ENCODE measurements around the gene CLECL1. TPM values are rescaled to one million over a fixed set of nuclear protein-coding genes. Genes with fewer than 3 reads are reported as not detected.
A peak's percentile ranks its signal among the peaks of the same experiment; 100 is the strongest.

Gene CLECL1
- total RNA-seq: 1 to 10 TPM; 1.7 to 1.9 TPM

GRCh38 chr12:9732921-9733461 is at the start of gene CLECL1:
CLECL1 (minus strand) TSS chr12:9733097.
- no peaks in the 10 kb centered on the region for H3K36me3 Mint-ChIP-seq (ENCODE audit: low read depth)
- peaks cover 54% of the 10 kb centered on the region for H3K4me1 Mint-ChIP-seq (ENCODE audit: low read depth)
- peak within 1 kb of the TSS; percentile 63 for H3K4me3 Mint-ChIP-seq
- H3K27ac Mint-ChIP-seq: peak within 1 kb of the TSS; percentile 59
- intact Hi-C loops (cut with micrococcal nuclease): loop anchor here (1.0 to 2.0 kb wide), 4 partner anchors 8 to 488 kb away; no protein-coding TSS in a partner anchor
- peaks cover 3% of the 10 kb centered on the region for H3K9me3 Mint-ChIP-seq
- H3K27me3 Mint-ChIP-seq (ENCODE audit: low read depth): no peaks in the 10 kb centered on the region
- DNase-seq: peak; percentile 44
- CTCF ChIA-PET: interaction anchor here (0.6 to 2.2 kb wide), 4 partner anchors 8 to 361 kb away, joined by 3 to 10 read pairs (median 4); no protein-coding TSS in a partner anchor

GRCh38 chr12:9781360-9781759 is 48.5 kb upstream of the CLECL1 start:
- H3K27ac Mint-ChIP-seq: no peak overlapping the region

GRCh38 chr12:9779209-9779608 is 46.3 kb upstream of the CLECL1 start:
- Mint-ChIP-seq H3K9me3 (no peaks in the 10 kb centered on the region), H3K27ac (no peak overlapping the region), H3K27me3 (ENCODE audit: low read depth) (no peaks in the 10 kb centered on the region), H3K4me1 (ENCODE audit: low read depth) (peaks cover 89% of the 10 kb centered on the region), H3K36me3 (ENCODE audit: low read depth) (peaks cover 3% of the 10 kb centered on the region), H3K4me3 (no peak overlapping the region)
- no peak for DNase-seq
- CTCF ChIA-PET: interaction anchor here (0.7 kb wide), 1 partner anchor 28 kb away, joined by 4 read pairs; no protein-coding TSS in a partner anchor
- intact Hi-C loops (cut with micrococcal nuclease): no loop called here

More at GRCh38 chr12:9781360-9781759, 48.5 kb upstream of the CLECL1 start:
- intact Hi-C loops (cut with micrococcal nuclease): no loop called here
- H3K36me3 Mint-ChIP-seq (ENCODE audit: low read depth): peaks cover 3% of the 10 kb centered on the region
- H3K27me3 Mint-ChIP-seq (ENCODE audit: low read depth): no peaks in the 10 kb centered on the region
- H3K4me3 Mint-ChIP-seq: peak overlapping the region; percentile 30
- CTCF ChIA-PET: interaction anchor here (1.1 to 1.8 kb wide), 2 partner anchors 9 to 31 kb away, joined by 3 to 6 read pairs; no protein-coding TSS in a partner anchor
- no peak for DNase-seq
- peaks cover 79% of the 10 kb centered on the region for H3K4me1 Mint-ChIP-seq (ENCODE audit: low read depth)
- no peaks in the 10 kb centered on the region for H3K9me3 Mint-ChIP-seq

GRCh38 chr12:9776781-9777180 is 43.9 kb upstream of the CLECL1 start:
- CTCF ChIA-PET: interaction anchor here (0.8 to 2.0 kb wide), 3 partner anchors 12 to 109 kb away, joined by 4 to 7 read pairs (median 6); no protein-coding TSS in a partner anchor
- Mint-ChIP-seq H3K9me3 (no peaks in the 10 kb centered on the region), H3K36me3 (ENCODE audit: low read depth) (no peaks in the 10 kb centered on the region), H3K27me3 (ENCODE audit: low read depth) (no peaks in the 10 kb centered on the region), H3K4me3 (no peak overlapping the region), H3K27ac (peak overlapping the region; percentile 82), H3K4me1 (ENCODE audit: low read depth) (peaks cover 95% of the 10 kb centered on the region)
- no peak for DNase-seq
- intact Hi-C loops (cut with micrococcal nuclease): no loop called here

- no peak for DNase-seq
- Mint-ChIP-seq H3K4me3 (peak overlapping the region; percentile 53), H3K36me3 (ENCODE audit: low read depth) (no peaks in the 10 kb centered on the region), H3K27me3 (ENCODE audit: low read depth) (no peaks in the 10 kb centered on the region), H3K4me1 (ENCODE audit: low read depth) (peaks cover 86% of the 10 kb centered on the region), H3K9me3 (no peaks in the 10 kb centered on the region), H3K27ac (peak overlapping the region; percentile 82)
- CTCF ChIA-PET: interaction anchor here (0.6 kb wide), 1 partner anchor 12 kb away, joined by 3 read pairs; no protein-coding TSS in a partner anchor
- intact Hi-C loops (cut with micrococcal nuclease): no loop called here
Measured at GRCh38 chr12:9773216-9773877, 40.5 kb upstream of the CLECL1 start.

GRCh38 chr12:9763025-9763424 is 30.1 kb upstream of the CLECL1 start:
- Mint-ChIP-seq H3K27ac (peak overlapping the region; percentile 98), H3K36me3 (ENCODE audit: low read depth) (peaks cover 30% of the 10 kb centered on the region), H3K27me3 (ENCODE audit: low read depth) (no peaks in the 10 kb centered on the region), H3K4me1 (ENCODE audit: low read depth) (peaks cover 44% of the 10 kb centered on the region), H3K9me3 (peaks cover 7% of the 10 kb centered on the region), H3K4me3 (no peak overlapping the region)
- intact Hi-C loops (cut with micrococcal nuclease): no loop called here
- CTCF ChIA-PET: interaction anchor here (3.9 to 19.4 kb wide), 2 partner anchors 12 to 36 kb away, joined by 42 to 537 read pairs; no protein-coding TSS in a partner anchor
- DNase-seq: no peak

- peak overlapping the region; percentile 99 for H3K27ac Mint-ChIP-seq
- intact Hi-C loops (cut with micrococcal nuclease): no loop called here
- CTCF ChIA-PET: interaction anchor here (3.9 to 19.4 kb wide), 2 partner anchors 12 to 37 kb away, joined by 42 to 537 read pairs; no protein-coding TSS in a partner anchor
- H3K4me1 Mint-ChIP-seq (ENCODE audit: low read depth): peaks cover 39% of the 10 kb centered on the region
- peaks cover 7% of the 10 kb centered on the region for H3K9me3 Mint-ChIP-seq
- no peaks in the 10 kb centered on the region for H3K27me3 Mint-ChIP-seq (ENCODE audit: low read depth)
- peak overlapping the region; percentile 95 for H3K4me3 Mint-ChIP-seq
- H3K36me3 Mint-ChIP-seq (ENCODE audit: low read depth): peaks cover 37% of the 10 kb centered on the region
- DNase-seq: no peak
Measured at GRCh38 chr12:9762369-9762768, 29.5 kb upstream of the CLECL1 start.

- Mint-ChIP-seq H3K27ac (peak overlapping the region; percentile 99), H3K4me1 (ENCODE audit: low read depth) (peaks cover 33% of the 10 kb centered on the region), H3K4me3 (peak overlapping the region; percentile 95), H3K9me3 (peaks cover 7% of the 10 kb centered on the region), H3K36me3 (ENCODE audit: low read depth) (peaks cover 47% of the 10 kb centered on the region), H3K27me3 (ENCODE audit: low read depth) (no peaks in the 10 kb centered on the region)
- intact Hi-C loops (cut with micrococcal nuclease): loop anchor here (1.0 to 2.0 kb wide), 4 partner anchors 10 to 92 kb away; partner anchors contain the start of gene CLEC2D
- CTCF ChIA-PET: interaction anchor here (1.2 to 19.4 kb wide), 8 partner anchors 11 to 107 kb away, joined by 3 to 537 read pairs (median 4); partner anchors contain the start of gene CLEC2D
- no peak for DNase-seq
Measured at GRCh38 chr12:9761419-9761781, 28.5 kb upstream of the CLECL1 start.

GRCh38 chr12:9760699-9761418 is 28.0 kb upstream of the CLECL1 start, which contains the start of gene CD69:
CD69 (minus strand) TSS chr12:9760901; CDS start chr12:9760820, 81 bp downstream.
- H3K27ac Mint-ChIP-seq: peak within 1 kb of the TSS; percentile 99
- peak within 1 kb of the TSS; percentile 95 for H3K4me3 Mint-ChIP-seq
- peaks cover 51% of the 10 kb centered on the region for H3K36me3 Mint-ChIP-seq (ENCODE audit: low read depth)
- intact Hi-C loops (cut with micrococcal nuclease): loop anchor here (1.0 to 2.0 kb wide), 5 partner anchors 10 to 110 kb away; partner anchors contain the start of gene CLEC2D
- no peaks in the 10 kb centered on the region for H3K27me3 Mint-ChIP-seq (ENCODE audit: low read depth)
- DNase-seq: peak; percentile 88
- H3K4me1 Mint-ChIP-seq (ENCODE audit: low read depth): peaks cover 36% of the 10 kb centered on the region
- CTCF ChIA-PET: interaction anchor here (0.7 to 19.4 kb wide), 11 partner anchors 10 to 113 kb away, joined by 3 to 537 read pairs (median 4); partner anchors contain the start of gene CLEC2D
- peaks cover 7% of the 10 kb centered on the region for H3K9me3 Mint-ChIP-seq

GRCh38 chr12:9760120-9760519 is 27.2 kb upstream of the CLECL1 start:
- intact Hi-C loops (cut with micrococcal nuclease): loop anchor here (1.0 to 2.0 kb wide), 2 partner anchors 15 to 109 kb away; no protein-coding TSS in a partner anchor
- peaks cover 56% of the 10 kb centered on the region for H3K36me3 Mint-ChIP-seq (ENCODE audit: low read depth)
- peak overlapping the region; percentile 99 for H3K27ac Mint-ChIP-seq
- no peaks in the 10 kb centered on the region for H3K27me3 Mint-ChIP-seq (ENCODE audit: low read depth)
- peaks cover 7% of the 10 kb centered on the region for H3K9me3 Mint-ChIP-seq
- DNase-seq: no peak
- CTCF ChIA-PET: interaction anchor here (0.7 to 19.4 kb wide), 10 partner anchors 9 to 112 kb away, joined by 3 to 537 read pairs (median 4); partner anchors contain the start of gene CLEC2D
- H3K4me1 Mint-ChIP-seq (ENCODE audit: low read depth): peaks cover 35% of the 10 kb centered on the region
- H3K4me3 Mint-ChIP-seq: peak overlapping the region; percentile 95

- Mint-ChIP-seq H3K27ac (peak overlapping the region; percentile 99), H3K4me3 (peak overlapping the region; percentile 95), H3K9me3 (peaks cover 7% of the 10 kb centered on the region), H3K4me1 (ENCODE audit: low read depth) (peaks cover 34% of the 10 kb centered on the region), H3K36me3 (ENCODE audit: low read depth) (peaks cover 61% of the 10 kb centered on the region), H3K27me3 (ENCODE audit: low read depth) (no peaks in the 10 kb centered on the region)
- DNase-seq: no peak
- intact Hi-C loops (cut with micrococcal nuclease): loop anchor here (1.0 to 2.0 kb wide), 2 partner anchors 15 to 108 kb away; no protein-coding TSS in a partner anchor
- CTCF ChIA-PET: interaction anchor here (0.7 to 19.4 kb wide), 6 partner anchors 9 to 112 kb away, joined by 3 to 537 read pairs (median 4); no protein-coding TSS in a partner anchor
Measured at GRCh38 chr12:9759694-9760093, 26.8 kb upstream of the CLECL1 start.
